ENCODE results near the gene ARHGAP28.

- no peak for TF ChIP-seq CTCF (conservative IDR thresholded peaks at IDR 0.05; ENCODE audit: low read depth, low read length)
- no peak for TF ChIP-seq EZH2 (IDR thresholded peaks at IDR 0.05; ENCODE audit: borderline replicate concordance, low read depth, low read length, poor library complexity, severe bottlenecking)
These were observed 34.9 kb downstream of the ARHGAP28 start for GRCh38 chr18:6764382-6764781.

Measured in A673 (cell line).